GM08714 (cell line): ENCODE measurements around the gene FRAS1.

ENCODE experiments used
- H3K4me3 ChIP-seq: fragments of 200-500 bp; sonication (Bioruptor generic); 2 replicates; pipeline ENCODE4 v1.5.1; 2014; ENCODE audit warnings: mild to moderate bottlenecking, low read length, inconsistent platforms
- ZNF274 ChIP-seq: IDR thresholded peaks from 2 replicates; pipeline ENCODE4 v1.6.1; 2012; ENCODE audit warnings: mild to moderate bottlenecking, low read depth, low read length

Gene FRAS1

GRCh38 chr4:78033861-78034260 lies 23.3 kb upstream of the FRAS1 start:
- no peak for TF ChIP-seq ZNF274
- H3K4me3 ChIP-seq = no peak overlapping the region

GRCh38 chr4:78038704-78039103 lies 18.4 kb upstream of the FRAS1 start:
- H3K4me3 ChIP-seq = no peak overlapping the region
- no peak for TF ChIP-seq ZNF274

- no peak for TF ChIP-seq ZNF274
- H3K4me3 ChIP-seq = no peak overlapping the region
Measured at GRCh38 chr4:78039678-78040077, 17.4 kb upstream of the FRAS1 start.

GRCh38 chr4:78040431-78040830 lies 16.7 kb upstream of the FRAS1 start:
- no peak for TF ChIP-seq ZNF274
- no peak overlapping the region for H3K4me3 ChIP-seq

- no peak for TF ChIP-seq ZNF274
- H3K4me3 ChIP-seq = no peak overlapping the region
Measured at GRCh38 chr4:78047366-78047765, 9.8 kb upstream of the FRAS1 start.

- peak overlapping the region; percentile 53; the same call in 1 of the 2 replicates for H3K4me3 ChIP-seq
- TF ChIP-seq ZNF274 = no peak
Measured at GRCh38 chr4:78056265-78057129, 626 bp upstream of the FRAS1 start.

GRCh38 chr4:78057600-78058550 lies 752 bp downstream of the FRAS1 start:
- H3K4me3 ChIP-seq = peak overlapping the region; percentile 53
- TF ChIP-seq ZNF274 = no peak

- H3K4me3 ChIP-seq = peak overlapping the region; percentile 53
- TF ChIP-seq ZNF274 = no peak
Measured at GRCh38 chr4:78058591-78059523, 1.7 kb downstream of the FRAS1 start.

- TF ChIP-seq ZNF274 = no peak
Measured at GRCh38 chr4:78059524-78059889, 2.4 kb downstream of the FRAS1 start.

GRCh38 chr4:78059938-78060337 lies 2.8 kb downstream of the FRAS1 start:
- no peak overlapping the region for H3K4me3 ChIP-seq
- no peak for TF ChIP-seq ZNF274

More at GRCh38 chr4:78059524-78059889, 2.4 kb downstream of the FRAS1 start:
- peak overlapping the region; percentile 53 for H3K4me3 ChIP-seq

- no peak overlapping the region for H3K4me3 ChIP-seq
- TF ChIP-seq ZNF274 = no peak
Measured at GRCh38 chr4:78061939-78062570, 4.9 kb downstream of the FRAS1 start.

- no peak for TF ChIP-seq ZNF274
- H3K4me3 ChIP-seq = no peak overlapping the region
Measured at GRCh38 chr4:78065508-78066192, 8.5 kb downstream of the FRAS1 start.

GRCh38 chr4:78068481-78068880 lies 11.4 kb downstream of the FRAS1 start:
- no peak overlapping the region for H3K4me3 ChIP-seq

More at GRCh38 chr4:78068481-78068880, 11.4 kb downstream of the FRAS1 start:
- no peak for TF ChIP-seq ZNF274
